ENCODE measurements around the gene TRAIP.

The TRAIP gene

DNA sequence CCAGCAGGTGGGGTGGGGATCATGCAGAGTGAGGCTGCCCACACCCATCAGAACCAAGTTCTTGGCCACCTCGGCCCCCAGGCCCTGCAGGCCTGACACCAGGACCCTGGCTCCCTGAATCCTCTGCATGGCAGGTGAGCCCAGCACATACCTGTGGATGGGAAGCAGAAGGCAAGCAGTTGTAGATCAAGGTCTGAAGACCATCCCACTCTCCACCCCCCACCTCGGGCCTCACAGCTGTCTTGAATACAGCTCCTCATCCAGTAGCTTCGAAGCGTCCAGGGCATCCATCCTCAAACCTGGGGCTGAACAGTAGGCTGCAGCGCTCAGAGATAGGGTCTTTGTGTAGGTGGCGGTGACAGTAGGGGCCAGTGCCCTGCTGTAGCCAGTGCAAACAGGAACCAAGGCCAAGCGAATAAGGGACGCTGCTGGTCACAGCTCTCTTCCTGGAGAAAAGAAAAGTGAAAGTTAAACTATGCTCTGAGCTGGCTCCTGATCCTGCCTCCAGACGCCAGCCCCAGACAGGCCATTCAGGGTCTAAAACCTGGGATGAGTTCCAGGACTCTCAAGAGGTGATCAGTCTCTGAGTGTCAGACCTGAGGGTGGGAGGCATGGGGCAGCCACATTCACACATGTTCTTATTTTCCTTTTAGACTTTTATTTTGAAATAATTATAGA is 42.7 kb downstream of the TRAIP start, which contains the start of gene UBA7:
Gene UBA7 (minus strand): TSS at position 457 of the 678 bp plus-strand sequence. CDS start 166 bp downstream, at position 291.
- DNase-seq = no peak

DNA sequence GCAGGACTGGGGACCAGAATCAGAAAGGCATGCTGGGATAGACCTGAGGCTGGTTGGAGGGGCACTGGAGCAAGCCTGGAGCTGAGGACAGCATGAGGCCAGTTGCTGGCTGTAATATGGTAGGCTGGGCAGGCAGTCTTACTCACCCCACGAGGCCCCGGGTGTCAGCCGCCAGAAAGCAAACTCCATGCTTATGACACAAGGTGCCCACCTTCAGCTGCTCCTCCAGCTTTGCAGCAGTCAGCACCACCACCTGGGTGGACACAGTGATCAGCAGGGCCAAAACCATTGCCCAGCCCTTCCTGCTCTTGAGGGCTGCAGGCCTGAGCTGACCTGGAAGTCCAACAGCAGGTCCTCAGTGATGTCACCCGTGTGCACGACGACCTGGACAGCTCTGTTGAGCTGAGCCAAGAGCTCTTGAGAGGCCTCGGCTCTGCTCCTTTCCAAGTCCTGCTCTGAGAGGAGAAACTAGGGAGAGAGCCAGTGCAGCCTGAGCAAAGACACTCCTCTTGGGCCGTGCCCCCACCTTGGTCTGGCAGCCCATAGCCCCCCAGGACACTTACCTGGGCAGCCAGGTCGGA is 43.4 kb downstream of the TRAIP start:
- no peak for DNase-seq

GRCh38 chr3:49807431-49808114 is 48.8 kb downstream of the TRAIP start:
- no peak for DNase-seq

GRCh38 chr3:49806850-49807249 is 49.5 kb downstream of the TRAIP start:
- DNase-seq = no peak

DNA sequence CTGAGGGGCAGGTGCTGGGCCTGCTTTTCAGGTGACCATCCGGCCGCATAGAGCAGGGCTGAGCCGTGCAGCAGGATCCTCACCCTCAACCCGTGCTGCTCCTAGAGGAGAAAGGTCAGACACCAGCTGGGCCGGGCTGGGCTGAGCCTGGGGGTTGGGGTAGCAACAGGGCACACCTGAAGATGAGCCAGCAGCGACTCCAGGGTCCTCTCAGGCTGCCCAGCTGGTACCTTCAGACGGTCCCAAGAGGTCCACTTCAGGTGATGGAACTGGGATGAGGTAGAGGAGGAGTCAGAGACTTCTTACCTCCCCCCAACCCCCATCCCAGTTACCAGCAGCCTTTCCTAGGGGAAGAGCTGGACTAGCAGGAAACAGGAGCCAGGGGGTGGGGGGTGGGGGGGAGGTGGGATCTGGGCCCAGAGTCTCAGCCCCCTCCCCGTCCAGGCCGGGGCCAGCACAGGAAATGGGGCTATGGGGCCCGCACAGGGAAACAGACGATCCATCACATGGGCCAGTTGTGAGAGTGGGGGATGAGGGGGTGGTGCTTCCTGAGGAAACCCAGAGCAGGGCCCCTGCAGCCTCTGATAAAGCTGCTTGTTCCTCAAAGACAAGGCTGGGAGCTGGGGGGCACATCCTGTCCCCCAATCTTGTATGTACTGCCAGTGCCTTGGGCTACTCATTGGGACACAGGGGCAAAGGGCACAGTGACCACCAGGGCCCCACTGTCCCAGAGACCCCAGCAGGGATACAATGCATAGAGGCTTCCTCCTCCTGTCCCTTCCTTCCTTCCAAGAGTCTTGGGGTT is 50.3 kb downstream of the TRAIP start:
- DNase-seq = no peak

DNA sequence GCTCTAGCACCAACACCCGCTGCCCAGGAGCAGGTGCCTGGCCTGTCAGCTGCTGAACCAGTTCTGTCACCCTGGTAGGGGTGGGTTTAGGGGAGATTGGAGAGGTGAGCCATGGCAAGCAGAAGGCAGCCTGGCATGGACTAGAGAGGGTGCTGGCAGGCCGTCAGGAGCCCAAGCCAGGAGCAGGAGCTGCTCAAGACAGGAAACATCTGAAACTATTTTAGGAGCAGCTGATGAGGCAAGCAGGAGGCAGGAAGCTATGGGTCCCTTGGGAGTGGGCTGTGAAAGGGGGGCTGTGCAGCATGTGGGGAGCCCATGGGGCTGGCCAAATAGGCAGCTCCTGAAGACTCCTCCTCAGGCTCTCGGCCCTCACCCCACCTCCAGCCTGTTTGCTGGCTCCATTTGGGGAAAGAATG is 51.0 kb downstream of the TRAIP start:
- no peak for DNase-seq

GRCh38 chr3:49804141-49805041 is 52.0 kb downstream of the TRAIP start:
- no peak for DNase-seq

- peak; percentile 39 for DNase-seq
Measured at GRCh38 chr3:49803465-49804140, 52.8 kb downstream of the TRAIP start.

- DNase-seq = peak; percentile 75
Measured at GRCh38 chr3:49802719-49803464, 53.5 kb downstream of the TRAIP start, which contains the start of gene INKA1. TSS of gene INKA1 (plus strand) at chr3:49803261. CDS start at chr3:49803393, 132 bp downstream.

GRCh38 chr3:49801160-49801559 is 55.2 kb downstream of the TRAIP start:
- no peak for DNase-seq

GRCh38 chr3:49799761-49800160 is 56.6 kb downstream of the TRAIP start, which contains the start of gene CDHR4:
TSS of gene CDHR4 (minus strand) at chr3:49799873. CDS start at chr3:49799812, 61 bp downstream.
- DNase-seq = no peak

DNA sequence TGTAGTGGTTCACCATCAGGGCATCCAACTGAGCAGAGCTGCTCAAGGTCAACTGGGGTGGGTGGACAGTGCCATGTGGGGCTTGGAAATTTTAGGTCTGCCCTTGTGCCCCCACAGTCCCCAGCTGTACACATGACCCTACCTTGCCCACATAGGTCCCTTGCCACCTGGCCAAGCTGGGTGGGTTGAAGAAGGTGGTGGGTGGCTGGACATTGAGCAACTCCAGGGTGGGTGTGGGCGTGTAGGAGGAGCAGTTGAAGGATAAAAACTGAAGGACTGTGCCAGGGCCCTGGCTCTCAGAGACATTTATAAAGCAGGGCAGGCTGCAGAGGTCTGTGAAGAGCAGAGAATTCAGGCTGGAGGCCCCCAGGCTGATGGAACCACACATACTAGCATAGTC is 57.3 kb downstream of the TRAIP start:
- no peak for DNase-seq

- no peak for DNase-seq
Measured at GRCh38 chr3:49794926-49795905, 61.1 kb downstream of the TRAIP start.

GRCh38 chr3:49794431-49794830 is 61.9 kb downstream of the TRAIP start:
- DNase-seq = no peak

DNA sequence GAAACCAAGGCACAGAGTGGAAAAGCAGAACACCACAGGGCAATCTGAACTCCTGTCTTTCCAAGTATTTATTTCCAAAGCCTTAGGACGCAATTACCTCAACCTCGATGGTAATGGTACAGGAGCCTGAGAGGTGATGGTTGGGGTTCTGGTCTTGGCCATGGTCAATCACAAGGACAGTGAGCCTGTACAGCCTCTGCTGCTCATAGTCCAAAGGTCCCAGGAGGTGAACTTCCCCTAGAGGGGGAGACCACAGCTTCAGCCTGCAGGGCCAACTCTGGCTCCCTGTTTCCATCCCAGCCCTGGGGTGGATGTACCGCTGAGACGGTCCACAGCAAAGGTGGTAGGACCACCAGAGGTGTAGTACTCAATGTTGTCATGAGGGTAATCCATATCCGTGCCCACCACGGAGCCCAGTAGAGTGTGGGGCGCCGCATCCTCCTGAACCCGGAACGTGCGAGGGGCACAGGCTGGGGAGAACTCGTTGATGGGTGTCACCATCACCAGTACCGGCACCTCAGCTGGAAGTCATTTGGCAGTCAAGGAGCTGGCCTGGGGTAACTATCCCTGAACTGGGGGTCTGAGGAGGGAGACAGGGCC is 62.8 kb downstream of the TRAIP start:
- DNase-seq = no peak

DNA sequence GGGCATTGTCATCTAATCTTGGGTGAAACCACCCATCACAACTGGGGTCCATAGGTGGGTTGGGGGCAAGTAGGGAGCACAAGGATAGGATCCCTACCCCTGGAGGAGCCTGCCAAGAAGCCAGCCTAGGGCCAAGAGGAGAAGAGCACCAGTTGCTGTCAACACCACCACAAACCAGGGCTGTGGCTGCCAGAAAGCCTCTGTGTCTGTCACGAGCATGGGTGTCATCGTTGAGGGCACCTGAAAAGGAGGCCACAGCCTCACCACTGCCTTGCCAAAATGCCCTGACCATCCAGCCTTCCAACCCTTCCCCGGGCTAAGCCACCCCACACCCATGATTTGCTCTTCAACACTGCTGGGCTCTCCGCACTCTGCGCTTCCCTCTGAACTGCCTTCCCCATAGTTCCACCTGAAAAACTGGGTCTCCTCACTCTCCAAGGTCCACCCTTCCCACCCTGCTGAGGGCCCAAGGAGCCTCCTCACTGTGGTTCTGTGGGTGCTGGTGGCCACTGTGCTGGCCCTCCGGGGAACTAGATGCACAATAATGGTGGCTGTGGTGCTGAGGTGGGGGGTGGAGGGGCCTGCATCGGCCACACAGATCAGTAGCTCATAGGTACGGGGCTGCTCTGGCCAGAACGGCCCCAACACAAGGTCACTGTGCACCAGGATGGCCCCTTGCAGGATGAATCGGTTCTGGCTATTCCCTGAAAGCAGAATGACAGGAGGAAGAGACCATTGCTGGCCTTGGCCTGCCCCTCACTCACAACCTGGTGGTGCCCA is 63.8 kb downstream of the TRAIP start:
- no peak for DNase-seq

GRCh38 chr3:49791571-49791970 is 64.8 kb downstream of the TRAIP start:
- no peak for DNase-seq
